ENCODE data around the gene MBTPS2.

DNA sequence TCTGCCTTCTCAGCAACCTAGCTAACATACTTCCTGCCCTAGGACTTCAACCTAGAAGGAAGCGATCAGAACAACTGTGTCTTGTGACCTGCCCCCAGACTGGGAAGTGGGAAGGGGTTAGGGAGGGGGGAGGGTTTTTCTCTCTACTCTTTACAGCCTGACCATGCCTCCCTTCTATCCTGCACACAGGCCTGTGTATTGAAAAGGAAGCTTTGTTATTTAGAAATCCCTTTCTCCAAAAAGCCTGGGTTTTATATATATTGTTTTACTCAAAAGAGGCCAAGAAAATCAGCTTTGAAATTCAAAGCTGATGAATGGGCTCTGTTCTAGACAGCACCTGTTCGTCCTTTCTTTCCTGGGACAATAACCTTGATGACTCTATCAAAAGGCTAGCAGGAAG lies 65.9 kb downstream of the MBTPS2 start:
- TF ChIP-seq, protein P1, sequence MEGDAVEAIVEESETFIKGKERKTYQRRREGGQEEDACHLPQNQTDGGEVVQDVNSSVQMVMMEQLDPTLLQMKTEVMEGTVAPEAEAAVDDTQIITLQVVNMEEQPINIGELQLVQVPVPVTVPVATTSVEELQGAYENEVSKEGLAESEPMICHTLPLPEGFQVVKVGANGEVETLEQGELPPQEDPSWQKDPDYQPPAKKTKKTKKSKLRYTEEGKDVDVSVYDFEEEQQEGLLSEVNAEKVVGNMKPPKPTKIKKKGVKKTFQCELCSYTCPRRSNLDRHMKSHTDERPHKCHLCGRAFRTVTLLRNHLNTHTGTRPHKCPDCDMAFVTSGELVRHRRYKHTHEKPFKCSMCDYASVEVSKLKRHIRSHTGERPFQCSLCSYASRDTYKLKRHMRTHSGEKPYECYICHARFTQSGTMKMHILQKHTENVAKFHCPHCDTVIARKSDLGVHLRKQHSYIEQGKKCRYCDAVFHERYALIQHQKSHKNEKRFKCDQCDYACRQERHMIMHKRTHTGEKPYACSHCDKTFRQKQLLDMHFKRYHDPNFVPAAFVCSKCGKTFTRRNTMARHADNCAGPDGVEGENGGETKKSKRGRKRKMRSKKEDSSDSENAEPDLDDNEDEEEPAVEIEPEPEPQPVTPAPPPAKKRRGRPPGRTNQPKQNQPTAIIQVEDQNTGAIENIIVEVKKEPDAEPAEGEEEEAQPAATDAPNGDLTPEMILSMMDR (IDR thresholded peaks at IDR 0.05; ENCODE audit: low read depth, low read length, poor library complexity, severe bottlenecking) = no peak
- TF ChIP-seq EZH2phosphoT487 (IDR thresholded peaks at IDR 0.05; ENCODE audit: borderline replicate concordance, low read length) = no peak

Data from DOHH2 (cell line).